H9 (cell line): Measurements from ENCODE around the gene OAS1. TPM values are rescaled to one million over a fixed set of nuclear protein-coding genes. Genes with fewer than 3 reads are reported as not detected.

Source experiments
- DNase-seq: peaks from one replicate; pipeline ENCODE4 v3.0.0-alpha.2; 2017
- H2AFZ ChIP-seq: one replicate; pipeline ENCODE4 v1.6.1; 2013; ENCODE audit warnings: mild to moderate bottlenecking, low read length, control low read depth, moderate library complexity
- H2AK5ac ChIP-seq: 2 replicates; pipeline ENCODE4 v1.6.1; 2013; ENCODE audit warnings: low read length, control low read depth, mixed read lengths; ENCODE audit not compliant: insufficient read length
- H2BK120ac ChIP-seq: one replicate; pipeline ENCODE4 v1.6.1; 2013; ENCODE audit warnings: low read depth, mild to moderate bottlenecking, low read length, control low read depth, inconsistent platforms; ENCODE audit not compliant: poor library complexity, severe bottlenecking
- H2BK12ac ChIP-seq: 2 replicates; pipeline ENCODE4 v1.6.1; 2013; ENCODE audit warnings: low read length, control low read depth, mixed read lengths, low read depth; ENCODE audit not compliant: insufficient read length
- H2BK15ac ChIP-seq: 2 replicates; pipeline ENCODE4 v1.6.1; 2013; ENCODE audit warnings: low read depth, low read length, control low read depth
- H2BK20ac ChIP-seq: one replicate; pipeline ENCODE4 v1.6.1; 2013; ENCODE audit warnings: low read depth, mild to moderate bottlenecking, low read length, control low read depth, inconsistent platforms; ENCODE audit not compliant: poor library complexity, severe bottlenecking
- H2BK5ac ChIP-seq: 2 replicates; pipeline ENCODE4 v1.6.1; 2013; ENCODE audit warnings: low read length, control low read depth, mixed read lengths; ENCODE audit not compliant: insufficient read length
- H3K14ac ChIP-seq: 2 replicates; pipeline ENCODE4 v1.6.1; 2013; ENCODE audit warnings: low read length, control low read depth; ENCODE audit not compliant: insufficient read depth
- H3K18ac ChIP-seq: 2 replicates; pipeline ENCODE4 v1.6.1; 2013; ENCODE audit warnings: low read depth, mild to moderate bottlenecking, mixed read lengths, low read length, control low read depth; ENCODE audit not compliant: insufficient read length
- H3K23ac ChIP-seq: 2 replicates; pipeline ENCODE4 v1.6.1; 2013; ENCODE audit warnings: low read length, control low read depth, mixed read lengths, low read depth; ENCODE audit not compliant: insufficient read length
- H3K23me2 ChIP-seq: 2 replicates; pipeline ENCODE4 v1.6.1; 2013; ENCODE audit warnings: low read depth, mild to moderate bottlenecking, mixed read lengths, low read length, control low read depth; ENCODE audit not compliant: insufficient read length, poor library complexity, severe bottlenecking
- H3K27ac ChIP-seq: 2 replicates; pipeline ENCODE4 v1.5.1; 2013; ENCODE audit warnings: low read length, control low read depth, mixed read lengths, low read depth; ENCODE audit not compliant: insufficient read length
- H3K27me3 ChIP-seq: 2 replicates; pipeline ENCODE4 v1.6.1; 2013; ENCODE audit warnings: low read length, control low read depth, inconsistent platforms; ENCODE audit not compliant: insufficient read depth
- H3K4ac ChIP-seq: 2 replicates; pipeline ENCODE4 v1.6.1; 2013; ENCODE audit warnings: low read depth, mild to moderate bottlenecking, control low read depth, inconsistent platforms, low read length, moderate library complexity
- H3K4me1 ChIP-seq: 2 replicates; pipeline ENCODE4 v1.6.1; 2013; ENCODE audit warnings: low read length, control low read depth, inconsistent platforms; ENCODE audit not compliant: insufficient read depth
- H3K4me2 ChIP-seq: 2 replicates; pipeline ENCODE4 v1.6.1; 2013; ENCODE audit warnings: low read length, control low read depth, mixed read lengths; ENCODE audit not compliant: insufficient read length, insufficient read depth
- H3K56ac ChIP-seq: 2 replicates; pipeline ENCODE4 v1.6.1; 2013; ENCODE audit warnings: low read depth, mild to moderate bottlenecking, mixed read lengths, low read length, control low read depth; ENCODE audit not compliant: insufficient read length
- H3K79me1 ChIP-seq: 2 replicates; pipeline ENCODE4 v1.6.1; 2013; ENCODE audit warnings: low read depth, mild to moderate bottlenecking, moderate library complexity, low read length, control low read depth, inconsistent platforms; ENCODE audit not compliant: insufficient read depth, poor library complexity, severe bottlenecking
- H3K79me2 ChIP-seq: 2 replicates; pipeline ENCODE4 v1.6.1; 2013; ENCODE audit warnings: low read length, control low read depth, inconsistent platforms; ENCODE audit not compliant: insufficient read depth
- H3K9ac ChIP-seq: 2 replicates; pipeline ENCODE4 v1.6.1; 2013; ENCODE audit warnings: low read length, control low read depth, mixed read lengths; ENCODE audit not compliant: insufficient read length; ENCODE audit errors: extremely low read depth
- H3K9me3 ChIP-seq: one replicate; pipeline ENCODE4 v1.6.1; 2013; ENCODE audit warnings: low read depth, low read length, inconsistent platforms; ENCODE audit not compliant: control insufficient read depth
- H3T11ph ChIP-seq: one replicate; pipeline ENCODE4 v1.6.1; 2013; ENCODE audit warnings: mild to moderate bottlenecking, low read length, control low read depth, inconsistent platforms
- H4K20me1 ChIP-seq: one replicate; pipeline ENCODE4 v1.6.1; 2013; ENCODE audit not compliant: control insufficient read depth, insufficient read length, insufficient read depth
- H4K5ac ChIP-seq: 2 replicates; pipeline ENCODE4 v1.6.1; 2013; ENCODE audit warnings: low read depth, mild to moderate bottlenecking, mixed read lengths, low read length, control low read depth; ENCODE audit not compliant: insufficient read length
- H4K8ac ChIP-seq: replicated peaks from 2 replicates; pipeline ENCODE4 v1.6.1; 2013; ENCODE audit warnings: low read length, control low read depth, mixed read lengths, low read depth; ENCODE audit not compliant: insufficient read length
- H4K91ac ChIP-seq: 2 replicates; pipeline ENCODE4 v1.6.1; 2013; ENCODE audit warnings: low read depth, mild to moderate bottlenecking, moderate library complexity, mixed read lengths, low read length, control low read depth; ENCODE audit not compliant: insufficient read length
- H3K27ac Mint-ChIP-seq, 3 experiments: 2 replicates in 2 of 3; 3 replicates in 1 of 3; pipeline ENCODE4 v1.8.0; 2020 to 2021; ENCODE audit warnings: mixed read lengths in 3 of 3, mild to moderate bottlenecking in 1 of 3, moderate library complexity in 1 of 3
- H3K27me3 Mint-ChIP-seq: 2 replicates; pipeline ENCODE4 v1.8.0; 2021; ENCODE audit warnings: low read depth, mild to moderate bottlenecking, moderate library complexity, mixed read lengths
- H3K36me3 Mint-ChIP-seq, 3 experiments: 2 replicates in 2 of 3; 3 replicates in 1 of 3; pipeline ENCODE4 v1.8.0; 2020 to 2021; ENCODE audit warnings: low read depth in 3 of 3, mixed read lengths in 3 of 3; ENCODE audit not compliant: insufficient read depth in 1 of 3
- H3K4me1 Mint-ChIP-seq, 2 experiments: 2 replicates each; pipeline ENCODE4 v1.8.0; 2020; ENCODE audit warnings: mixed read lengths in 2 of 2
- H3K4me3 Mint-ChIP-seq, 2 experiments: 2 replicates in 1 of 2; 3 replicates in 1 of 2; pipeline ENCODE4 v1.8.0; 2020 to 2021; ENCODE audit warnings: mild to moderate bottlenecking in 2 of 2, mixed read lengths in 2 of 2, moderate library complexity in 1 of 2
- H3K9me3 Mint-ChIP-seq, 2 experiments: 2 replicates in 1 of 2; 3 replicates in 1 of 2; pipeline ENCODE4 v1.8.0; 2020; ENCODE audit warnings: mild to moderate bottlenecking in 2 of 2, mixed read lengths in 2 of 2, moderate library complexity in 1 of 2
- WGBS: extraction: QIAGEN DNeasy Blood & Tissue Kit; methylation state at CpG from one replicate; pipeline ENCODE4 v1.1.7; 2013; ENCODE audit warnings: missing lambda C conversion rate, low lambda C conversion rate, mixed read lengths; ENCODE audit not compliant: insufficient read length; ENCODE audit errors: extremely low coverage; 5-methylcytosine and 5-hydroxymethylcytosine counted together
- total RNA-seq: library from RNA; stranded (reverse); gene quantifications from 2 replicates; pipeline ENCODE4 v1.2.1, GENCODE V29; 2021
- TF ChIP-seq, protein P1 (sequence below): fragments of 200-600 bp; sonication (generic); conservative IDR thresholded peaks from 3 replicates; pipeline ENCODE4 v1.8.0; 2021; ENCODE audit warnings: antibody characterized with exemption, mild to moderate bottlenecking

Gene OAS1
- total RNA-seq, 1 experiment from 2014 or later: not detected

DNA sequence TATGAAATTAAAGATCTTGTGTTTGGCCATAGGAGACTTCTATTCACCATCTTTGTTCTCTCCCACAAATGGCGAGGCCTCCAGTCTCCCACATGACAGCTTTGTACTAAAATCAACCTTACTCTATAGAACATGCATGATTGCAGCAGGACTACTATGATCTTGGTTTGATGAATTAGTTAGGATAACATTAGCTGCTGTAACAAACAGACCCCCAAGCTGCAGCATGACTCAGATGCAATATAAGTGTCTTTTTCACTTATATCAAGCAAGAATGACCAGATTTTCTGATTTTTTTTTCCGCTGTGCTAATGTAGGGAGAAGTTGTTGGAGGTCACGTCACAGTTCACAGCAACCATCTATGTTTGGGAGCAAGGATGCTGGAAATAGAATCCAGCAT is 20.7 kb downstream of the OAS1 start:
- peaks cover 24% of the 10 kb centered on the region for H3K27me3 Mint-ChIP-seq
- H3K9ac ChIP-seq: no peak overlapping the region
- no peak overlapping the region for H2AFZ ChIP-seq

More for the DNA sequence above, 20.7 kb downstream of the OAS1 start:
- no peak overlapping the region for H2BK15ac ChIP-seq
- H3K4me3 Mint-ChIP-seq: no peak overlapping the region
- H3K27ac Mint-ChIP-seq: no peak overlapping the region
- H3K4me1 Mint-ChIP-seq: peaks cover 11 to 12% of the 10 kb centered on the region in 2 experiments
- WGBS: no CpG with 5 or more reads among the region's 3 CpGs
- H3K9me3 ChIP-seq: no peaks in the 10 kb centered on the region
- H3K4ac ChIP-seq: no peak overlapping the region
- H3K79me1 ChIP-seq: no peaks in the 10 kb centered on the region
- no peak overlapping the region for H3K4me2 ChIP-seq
- no peak overlapping the region for H3K14ac ChIP-seq
- peaks cover 0 to 14% (median 9%) of the 10 kb centered on the region in 3 experiments; a peak in 4 of 7 replicates for H3K36me3 Mint-ChIP-seq
- no peak overlapping the region for H2BK12ac ChIP-seq
- H4K5ac ChIP-seq: no peak overlapping the region
- H3K56ac ChIP-seq: no peak overlapping the region
- H4K20me1 ChIP-seq: no peaks in the 10 kb centered on the region
- no peak overlapping the region for H3K23ac ChIP-seq
- H3K79me2 ChIP-seq: no peaks in the 10 kb centered on the region
- H4K91ac ChIP-seq: no peak overlapping the region
- no peak overlapping the region for H2BK5ac ChIP-seq
- TF ChIP-seq, protein P1, sequence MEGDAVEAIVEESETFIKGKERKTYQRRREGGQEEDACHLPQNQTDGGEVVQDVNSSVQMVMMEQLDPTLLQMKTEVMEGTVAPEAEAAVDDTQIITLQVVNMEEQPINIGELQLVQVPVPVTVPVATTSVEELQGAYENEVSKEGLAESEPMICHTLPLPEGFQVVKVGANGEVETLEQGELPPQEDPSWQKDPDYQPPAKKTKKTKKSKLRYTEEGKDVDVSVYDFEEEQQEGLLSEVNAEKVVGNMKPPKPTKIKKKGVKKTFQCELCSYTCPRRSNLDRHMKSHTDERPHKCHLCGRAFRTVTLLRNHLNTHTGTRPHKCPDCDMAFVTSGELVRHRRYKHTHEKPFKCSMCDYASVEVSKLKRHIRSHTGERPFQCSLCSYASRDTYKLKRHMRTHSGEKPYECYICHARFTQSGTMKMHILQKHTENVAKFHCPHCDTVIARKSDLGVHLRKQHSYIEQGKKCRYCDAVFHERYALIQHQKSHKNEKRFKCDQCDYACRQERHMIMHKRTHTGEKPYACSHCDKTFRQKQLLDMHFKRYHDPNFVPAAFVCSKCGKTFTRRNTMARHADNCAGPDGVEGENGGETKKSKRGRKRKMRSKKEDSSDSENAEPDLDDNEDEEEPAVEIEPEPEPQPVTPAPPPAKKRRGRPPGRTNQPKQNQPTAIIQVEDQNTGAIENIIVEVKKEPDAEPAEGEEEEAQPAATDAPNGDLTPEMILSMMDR: no peak
- H2BK20ac ChIP-seq: no peak overlapping the region
- H3K4me1 ChIP-seq: no peaks in the 10 kb centered on the region
- H3K9me3 Mint-ChIP-seq: peaks cover 22% of the 10 kb centered on the region in 2 experiments
- H2BK120ac ChIP-seq: no peak overlapping the region
- no peak overlapping the region for H3T11ph ChIP-seq
- H3K27me3 ChIP-seq: no peaks in the 10 kb centered on the region
- H4K8ac ChIP-seq: no peak overlapping the region
- H3K27ac ChIP-seq: no peak overlapping the region
- H3K18ac ChIP-seq: no peak overlapping the region
- H3K23me2 ChIP-seq: no peaks in the 10 kb centered on the region
- no peak overlapping the region for H2AK5ac ChIP-seq
- no peak for DNase-seq
